Kasumi-1 (cell line): Measurements from ENCODE around the gene TLX3.

Experiments
- DNase-seq, 2 experiments: peaks; one replicate each; lab custom pipeline; 2025; lab: John Stamatoyannopoulos, UW

TLX3 gene

DNA sequence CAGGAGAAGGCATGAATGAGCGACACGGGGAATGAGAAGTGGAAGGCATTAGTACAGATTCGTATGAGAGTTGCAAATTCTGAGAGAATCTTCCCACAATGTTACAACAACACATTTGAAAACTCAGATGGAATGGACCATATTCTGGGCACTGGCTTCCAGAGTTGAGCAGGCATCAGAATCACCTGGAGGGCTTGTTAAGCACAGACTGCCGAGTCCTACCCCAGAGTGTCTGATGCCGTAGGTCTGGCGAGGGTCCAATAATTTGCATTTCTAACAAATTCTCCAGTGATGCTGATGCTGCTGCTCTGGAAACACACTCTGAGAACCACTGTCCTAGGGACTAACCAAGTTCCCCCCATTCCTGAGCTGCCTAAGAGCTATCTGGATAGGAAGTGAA is 2.9 kb upstream of the TLX3 start:
- no peak for DNase-seq

DNA sequence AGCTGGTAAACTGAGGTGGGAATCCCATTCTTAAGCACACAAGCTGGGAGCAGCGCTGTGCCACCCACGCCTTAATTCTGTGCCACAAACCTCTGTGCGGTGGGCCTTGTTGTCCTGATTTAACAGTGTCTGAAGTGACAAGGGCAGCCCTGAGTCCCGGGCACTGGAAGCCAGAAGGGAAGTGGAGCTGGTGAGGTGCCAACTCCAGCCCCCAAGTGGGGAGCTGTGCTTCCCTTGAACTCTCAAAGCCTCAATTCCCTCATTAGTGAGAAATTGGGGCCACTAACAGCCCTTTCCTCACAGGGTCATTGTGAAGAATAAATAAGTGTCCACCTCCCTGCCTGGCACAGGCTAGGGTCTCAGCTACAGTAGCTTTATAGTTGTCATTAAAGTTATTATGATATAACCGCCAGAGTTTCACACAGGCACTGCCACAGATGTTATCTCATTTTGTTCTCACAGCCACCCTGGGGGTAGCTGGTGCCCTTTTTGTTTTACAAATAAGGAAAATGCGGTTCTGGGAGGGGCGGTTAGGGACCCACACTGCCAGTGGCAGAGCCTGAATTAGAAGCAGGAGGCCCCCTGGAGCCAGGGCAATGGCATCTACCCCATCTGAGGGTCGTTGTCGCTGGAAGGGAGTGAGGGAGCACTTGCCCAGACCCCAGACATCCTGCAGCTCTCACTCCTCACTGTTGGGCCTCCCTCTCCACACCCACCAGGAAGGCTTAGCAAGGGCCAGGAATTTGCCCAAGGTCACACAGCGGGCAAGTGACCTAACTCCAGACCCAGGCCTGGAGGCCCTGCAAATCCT is 2.1 kb upstream of the TLX3 start:
- no peak for DNase-seq

- no peak for DNase-seq
Observed at GRCh38 chr5:171307789-171308452, 1.1 kb upstream of the TLX3 start.

- no peak for DNase-seq
Observed at GRCh38 chr5:171309276-171310211, 496 bp downstream of the TLX3 start.

GRCh38 chr5:171310212-171310818 is 1.3 kb downstream of the TLX3 start:
- DNase-seq, result peak; percentile 48 to 57

GRCh38 chr5:171310819-171311321 is 1.8 kb downstream of the TLX3 start:
- no peak for DNase-seq

GRCh38 chr5:171311322-171312077 is 2.5 kb downstream of the TLX3 start:
- peak; percentile 50 to 60 for DNase-seq

DNA sequence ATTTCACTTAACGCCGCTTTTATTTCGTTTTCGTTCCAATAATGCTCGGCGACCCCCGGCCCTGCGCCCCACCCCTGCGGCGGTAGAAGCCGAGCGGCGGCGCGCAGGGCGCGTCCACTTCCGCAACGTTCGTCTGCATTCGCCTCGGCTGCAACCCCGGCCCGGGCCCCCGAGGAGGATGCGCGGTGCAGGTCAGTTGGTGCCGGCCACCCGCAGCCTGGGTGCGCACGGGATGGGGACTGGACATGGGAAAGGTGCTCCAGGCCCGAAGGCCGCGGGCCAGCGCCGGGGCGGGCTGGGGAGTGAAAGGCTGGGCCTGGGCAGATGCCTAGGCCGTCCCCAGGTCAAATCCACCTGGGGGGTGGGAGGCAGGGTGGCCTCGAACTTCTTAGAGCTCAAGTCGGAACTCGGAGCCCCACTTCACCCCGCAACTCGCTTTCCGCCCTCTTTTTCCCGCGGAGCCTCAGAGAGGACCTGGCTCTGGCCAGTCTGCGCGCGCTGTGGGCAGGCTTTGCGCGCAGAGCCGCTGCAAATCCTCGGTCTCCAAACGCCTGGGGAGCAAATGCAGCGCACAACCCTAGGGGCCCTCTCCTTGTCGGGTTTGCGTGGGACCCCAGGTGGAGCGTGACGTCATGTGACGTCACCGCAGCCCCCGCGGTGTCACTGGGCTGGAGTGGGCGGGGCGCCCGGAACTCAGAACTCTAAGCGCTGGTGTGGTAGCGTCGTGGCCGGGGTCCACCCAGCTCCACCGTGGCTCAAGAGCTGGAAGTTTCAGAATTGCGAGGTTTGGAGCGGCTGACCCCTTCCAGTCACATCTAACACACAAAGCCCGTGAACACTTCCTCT is 3.3 kb downstream of the TLX3 start:
- DNase-seq, result peak; percentile 13 to 19

DNA sequence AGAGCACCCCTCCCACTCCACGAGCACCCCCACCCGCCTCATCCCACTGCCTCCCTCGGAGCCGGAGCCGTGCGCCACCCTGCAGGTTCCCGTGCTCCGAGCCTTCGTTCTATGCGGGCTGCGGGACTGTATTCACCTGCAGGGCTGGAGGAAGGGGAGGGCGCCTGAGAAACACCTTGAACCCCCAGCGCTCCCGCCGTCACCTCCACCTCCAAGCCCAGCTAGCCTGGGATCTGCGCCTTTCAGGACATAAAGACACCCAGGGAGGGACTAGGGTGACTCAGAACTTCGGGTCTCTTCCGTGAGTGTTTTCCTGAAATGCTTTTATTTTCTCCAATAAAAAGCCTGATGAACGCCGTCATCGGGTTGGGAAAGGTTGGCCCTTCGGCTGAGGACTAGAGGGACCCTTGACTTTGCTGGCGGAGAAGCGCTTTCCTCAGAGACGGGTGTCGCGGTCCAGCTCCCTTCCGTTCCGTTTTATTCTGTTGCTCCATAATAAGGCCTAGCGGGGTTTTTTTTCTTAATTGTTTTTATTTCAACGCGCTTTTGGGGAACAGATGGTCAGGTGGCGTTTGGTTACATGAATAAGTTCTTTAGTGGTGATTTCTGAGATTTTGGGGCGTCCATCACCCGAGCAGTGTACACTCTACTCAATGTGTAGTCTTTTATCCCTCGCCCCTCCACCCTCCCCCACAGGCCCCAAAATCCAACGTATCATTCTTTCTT is 4.6 kb downstream of the TLX3 start:
- DNase-seq, result no peak

DNA sequence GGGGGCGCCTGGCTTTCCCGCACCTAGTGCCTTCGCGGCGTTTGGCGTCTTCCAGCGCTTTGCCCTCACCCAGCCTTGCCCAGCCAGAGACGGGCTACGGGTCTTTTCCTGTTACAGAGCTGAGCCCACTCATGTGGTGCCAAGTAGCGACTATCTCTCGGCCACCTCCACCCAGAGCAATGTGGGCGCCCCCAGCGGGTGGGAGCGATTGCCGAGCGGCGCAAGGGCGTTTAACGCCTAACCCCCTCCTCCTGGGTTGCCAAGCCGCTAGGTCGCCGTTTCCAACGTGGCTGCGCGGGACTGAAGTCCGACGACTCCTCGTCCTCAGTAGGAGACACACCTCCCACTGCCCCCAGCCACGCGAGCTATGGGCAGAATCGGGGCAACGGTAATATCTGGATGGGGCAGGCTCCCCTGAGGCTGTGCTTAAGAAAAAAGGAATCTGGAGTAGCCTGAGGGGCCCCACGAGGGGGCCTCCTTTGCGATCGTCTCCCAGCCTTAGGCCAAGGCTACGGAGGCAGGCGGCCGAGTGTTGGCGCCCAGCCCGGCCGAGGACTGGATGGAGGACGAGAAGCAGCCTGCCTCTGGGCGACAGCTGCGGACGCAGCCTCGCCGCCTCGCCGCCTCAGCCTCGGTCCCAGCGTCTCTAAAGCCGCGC is 5.8 kb downstream of the TLX3 start:
- no peak for DNase-seq

- no peak for DNase-seq
Observed at GRCh38 chr5:171315386-171315891, 6.4 kb downstream of the TLX3 start.

DNA sequence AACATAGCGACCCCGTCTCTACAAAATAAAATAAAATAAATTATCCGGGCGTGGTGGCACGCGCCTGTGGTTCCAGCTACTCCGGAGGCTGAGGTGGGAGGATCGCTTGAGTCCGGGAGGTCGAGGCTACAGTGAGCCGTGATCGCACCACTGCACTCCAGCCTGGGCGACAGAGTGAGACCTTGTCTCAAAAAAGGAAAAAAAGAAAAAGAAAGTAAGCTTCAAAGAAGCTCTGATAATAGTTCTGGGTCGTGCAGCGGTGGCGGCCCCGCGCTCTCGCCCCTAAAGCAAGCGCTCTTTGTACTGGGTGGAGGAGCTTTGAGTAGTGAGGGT is 6.8 kb downstream of the TLX3 start:
- no peak for DNase-seq

GRCh38 chr5:171316258-171317121 is 7.4 kb downstream of the TLX3 start:
- no peak for DNase-seq

- DNase-seq, result no peak
Observed at GRCh38 chr5:171317230-171317629, 8.2 kb downstream of the TLX3 start.

GRCh38 chr5:171318026-171318425 is 9.0 kb downstream of the TLX3 start:
- no peak for DNase-seq

- no peak for DNase-seq
Observed at GRCh38 chr5:171321447-171321846, 12.4 kb downstream of the TLX3 start.

- DNase-seq, result no peak
Observed at GRCh38 chr5:171322527-171322926, 13.5 kb downstream of the TLX3 start.

DNA sequence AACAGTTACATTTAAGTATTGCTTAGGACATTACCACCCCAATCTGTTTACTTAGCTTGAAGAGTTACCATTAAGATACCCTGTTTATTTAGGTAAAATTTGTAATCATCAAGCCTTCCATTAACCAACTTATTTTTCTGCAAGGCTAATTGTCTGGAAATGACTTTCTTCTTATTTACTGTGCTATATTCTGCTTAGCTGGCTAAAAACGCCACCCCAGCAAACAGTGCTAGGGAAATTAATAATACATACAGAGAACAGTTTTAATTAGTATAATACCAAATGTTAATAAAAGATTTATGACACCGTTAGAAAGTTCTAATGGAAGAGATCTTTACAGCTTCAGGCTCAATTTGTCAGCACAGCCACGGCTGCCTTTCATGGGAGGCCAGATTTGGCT is 14.0 kb downstream of the TLX3 start:
- no peak for DNase-seq
